COLO668 (cell line): ENCODE measurements around the gene SLC7A7.
"Not testable (repeated sequence)": the region's sequence is repeated elsewhere in the genome, so short reads cannot be mapped to it uniquely, and the experiment has no call there.

ENCODE experiments used
- DNase-seq: peaks from one replicate; lab custom pipeline; 2025; ENCODE audit not compliant: unreplicated experiment; lab: John Stamatoyannopoulos, UW

Gene SLC7A7

DNA sequence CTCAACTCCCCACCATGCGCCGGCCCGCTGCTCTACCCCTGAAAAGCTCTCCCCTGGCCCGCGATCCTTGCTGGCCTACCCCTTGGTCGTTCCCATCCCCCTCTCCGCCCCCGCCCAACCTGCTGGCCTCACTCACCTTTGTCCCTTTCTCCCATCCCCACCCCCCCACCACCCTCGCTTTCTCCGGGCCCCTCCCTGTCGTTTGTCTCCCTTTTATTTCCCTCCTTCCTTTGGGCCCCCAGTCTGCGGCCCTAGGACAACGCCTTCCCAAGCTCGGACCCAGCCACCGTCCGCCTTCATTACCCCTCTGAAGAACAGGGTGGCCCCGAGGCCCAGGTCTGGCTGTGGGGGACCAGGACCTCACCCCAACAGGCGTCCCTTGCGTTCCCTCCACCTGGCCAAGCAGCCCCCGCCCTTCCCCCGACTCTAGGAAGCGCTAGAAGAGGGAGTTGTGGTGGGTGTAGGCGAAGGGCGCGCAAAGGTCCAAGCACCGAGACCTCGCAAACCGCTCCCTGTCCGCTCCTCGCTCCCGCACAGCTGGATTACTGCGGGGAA lies 6.9 kb upstream of the SLC7A7 start:
- DNase-seq, result no peak

DNA sequence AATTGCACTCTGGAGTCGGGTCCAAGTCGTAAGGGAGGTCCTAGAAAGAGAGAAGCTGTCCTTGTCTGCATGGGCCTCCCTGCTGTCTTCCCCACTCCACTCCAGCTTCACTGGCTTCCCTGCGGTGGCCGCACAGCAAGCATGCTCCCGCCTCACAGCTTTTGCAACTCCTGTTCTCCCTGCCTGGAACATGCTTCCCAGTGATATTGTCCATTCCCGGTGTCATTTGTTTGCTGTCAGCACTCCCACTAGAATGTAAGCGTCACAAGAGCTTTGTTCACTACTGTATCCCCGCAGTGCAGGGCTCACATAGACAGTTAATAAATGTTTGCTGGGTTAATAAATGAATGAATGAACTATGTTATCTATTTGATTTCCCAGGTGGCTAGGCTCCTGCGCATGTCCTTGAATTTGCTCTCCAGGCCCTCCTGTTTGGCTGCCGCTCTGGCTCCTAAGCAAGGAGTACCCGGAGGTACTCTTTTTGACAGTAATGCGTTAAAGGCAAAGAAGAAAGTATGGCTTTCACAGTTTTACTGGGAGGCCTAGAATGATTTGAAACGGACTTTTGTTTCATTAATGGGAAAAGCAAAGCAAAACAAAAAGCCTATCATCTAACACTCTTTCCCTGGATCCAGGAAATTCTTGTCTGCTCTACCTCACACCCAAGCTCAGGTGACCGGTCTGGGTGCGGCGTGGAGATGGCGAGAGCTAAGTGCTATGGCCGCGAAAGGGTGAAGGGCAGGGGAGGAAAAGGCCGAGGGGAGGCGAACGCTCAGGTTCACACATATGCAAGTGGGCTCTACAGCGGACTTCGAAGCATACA lies 6.2 kb upstream of the SLC7A7 start:
- DNase-seq, result no peak

DNA sequence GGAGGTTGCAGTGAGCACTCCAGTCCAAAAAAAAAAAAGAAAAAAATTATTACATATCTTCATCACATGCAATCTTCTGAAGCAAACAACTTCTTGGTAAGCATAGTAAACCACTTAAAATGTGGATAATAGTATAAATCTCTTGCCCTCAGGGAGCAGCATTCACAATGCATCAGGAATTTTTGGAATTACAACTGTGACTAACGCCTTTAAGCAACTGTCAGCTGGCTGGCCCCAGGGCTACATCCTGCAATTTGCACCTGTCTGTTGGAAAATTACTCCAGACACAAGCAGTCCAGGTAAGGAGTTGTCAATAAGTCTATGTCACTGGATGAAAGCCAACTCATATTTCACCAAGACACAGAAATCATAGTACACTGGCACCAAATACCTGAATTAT lies 5.5 kb upstream of the SLC7A7 start:
- DNase-seq, result no peak

DNA sequence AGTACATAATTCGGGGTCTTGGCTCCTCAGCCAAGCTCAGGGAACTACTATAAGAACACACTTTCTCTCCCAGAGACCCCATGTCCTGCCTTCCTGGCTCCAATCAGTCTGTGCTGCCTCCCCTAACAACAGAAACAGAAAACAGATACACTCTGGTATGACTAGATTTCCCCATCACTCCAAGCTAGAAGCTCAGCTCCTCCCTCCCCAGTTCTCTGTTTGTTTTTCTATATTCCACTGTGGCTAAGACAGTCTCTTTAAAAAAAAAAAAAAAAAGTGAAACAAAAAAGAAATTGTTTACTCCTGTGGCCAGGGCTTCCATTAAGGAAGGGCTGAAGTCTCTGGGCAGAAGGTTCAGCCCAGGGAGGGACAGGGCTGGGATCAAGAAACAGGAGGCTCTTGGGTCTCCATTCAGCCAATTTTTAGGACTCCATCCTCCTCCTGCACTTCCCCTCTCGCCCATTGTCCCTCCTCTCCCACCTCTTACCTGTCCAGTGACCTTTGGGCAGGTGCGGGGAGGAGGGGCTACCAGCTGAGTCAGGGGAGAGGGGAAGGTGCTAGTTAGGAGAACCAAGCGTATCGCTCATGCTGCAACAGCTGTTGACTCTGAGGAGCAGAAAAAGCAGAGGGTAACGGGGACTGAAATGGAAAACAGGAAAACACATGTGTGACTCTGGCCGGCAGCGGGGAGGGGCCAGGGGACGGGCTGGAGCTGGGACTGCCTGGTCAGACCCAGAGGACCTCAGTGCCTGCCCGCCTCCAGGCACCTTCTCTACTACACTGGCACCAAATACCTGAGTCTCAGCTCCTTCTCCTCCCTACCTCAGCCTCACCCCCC lies 4.1 kb upstream of the SLC7A7 start:
- no peak for DNase-seq

DNA sequence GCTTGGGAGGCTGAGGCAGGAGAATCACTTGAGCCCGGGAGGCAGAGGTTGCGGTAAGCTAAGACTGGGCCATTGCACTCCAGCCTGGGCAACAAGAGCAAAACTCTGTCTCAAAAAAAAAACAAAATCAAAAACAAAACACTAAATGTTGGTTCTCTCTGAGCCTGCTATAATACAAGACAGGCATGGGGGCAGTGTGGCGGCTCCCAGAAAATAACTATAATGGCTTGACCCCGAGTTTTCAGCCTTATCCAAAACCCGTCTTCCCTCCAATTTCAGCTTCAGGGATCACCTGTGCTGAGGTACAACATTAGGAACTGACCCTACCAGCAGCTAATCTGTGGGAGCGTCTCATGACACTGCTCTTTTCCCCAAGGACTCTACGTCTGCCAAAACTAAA lies 862 bp downstream of the SLC7A7 start:
- no peak for DNase-seq

DNA sequence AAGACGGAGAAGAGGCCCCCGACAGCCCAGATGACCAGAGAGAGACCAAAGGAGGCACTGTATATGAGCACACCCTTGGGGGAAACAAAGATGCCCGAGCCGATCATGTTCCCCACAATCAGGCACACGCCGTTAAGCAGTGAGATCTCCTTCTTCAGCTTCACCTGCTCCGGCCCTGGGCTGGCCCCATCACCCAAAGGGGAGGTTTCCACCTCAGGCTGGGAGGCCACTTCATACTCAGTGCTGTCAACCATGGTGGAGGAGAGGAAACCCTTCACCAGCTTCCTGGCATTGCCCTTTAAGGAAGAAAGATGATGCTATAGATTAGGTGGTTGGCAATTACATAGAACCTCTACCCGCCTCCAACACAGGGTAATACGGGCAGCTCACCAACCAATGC lies 2.1 kb downstream of the SLC7A7 start:
- no peak for DNase-seq

DNA sequence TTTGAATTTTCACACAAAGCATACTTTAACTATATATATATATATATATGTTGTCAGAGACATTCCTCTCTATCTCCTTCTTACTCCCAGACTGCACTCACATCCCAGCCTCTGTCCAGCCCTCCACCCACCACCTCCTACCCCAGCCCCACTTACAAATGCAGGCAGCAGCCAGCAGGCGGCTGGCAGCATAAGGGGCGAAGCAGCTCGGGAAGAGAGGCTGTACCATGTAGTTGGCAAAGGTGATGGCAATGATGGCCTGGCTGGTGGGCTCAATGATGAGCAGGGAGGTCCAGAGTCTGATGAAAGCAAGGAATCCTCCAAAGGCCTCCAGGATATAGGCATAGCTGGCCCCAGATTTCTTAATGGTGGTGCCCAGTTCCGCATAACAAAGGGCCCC lies 2.5 kb downstream of the SLC7A7 start:
- no peak for DNase-seq

DNA sequence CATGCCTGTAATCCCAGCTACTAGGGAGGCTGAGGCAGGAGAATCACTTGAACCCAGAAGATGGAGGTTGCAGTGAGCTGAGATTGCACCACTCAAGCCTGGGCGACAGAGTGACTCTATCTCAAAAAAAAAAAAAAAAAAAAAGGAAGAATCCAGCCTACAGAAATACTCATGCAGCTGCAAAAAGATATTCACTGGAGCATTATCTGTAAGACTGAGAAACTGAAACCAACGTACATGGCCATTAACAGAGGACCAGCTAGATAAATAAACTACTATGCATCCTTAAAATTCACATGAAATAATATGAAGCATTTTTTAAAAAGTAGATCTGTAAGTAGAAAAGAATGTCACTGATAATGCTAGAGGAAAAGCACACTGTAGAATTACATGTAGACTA lies 3.5 kb downstream of the SLC7A7 start:
- DNase-seq, result no peak

DNA sequence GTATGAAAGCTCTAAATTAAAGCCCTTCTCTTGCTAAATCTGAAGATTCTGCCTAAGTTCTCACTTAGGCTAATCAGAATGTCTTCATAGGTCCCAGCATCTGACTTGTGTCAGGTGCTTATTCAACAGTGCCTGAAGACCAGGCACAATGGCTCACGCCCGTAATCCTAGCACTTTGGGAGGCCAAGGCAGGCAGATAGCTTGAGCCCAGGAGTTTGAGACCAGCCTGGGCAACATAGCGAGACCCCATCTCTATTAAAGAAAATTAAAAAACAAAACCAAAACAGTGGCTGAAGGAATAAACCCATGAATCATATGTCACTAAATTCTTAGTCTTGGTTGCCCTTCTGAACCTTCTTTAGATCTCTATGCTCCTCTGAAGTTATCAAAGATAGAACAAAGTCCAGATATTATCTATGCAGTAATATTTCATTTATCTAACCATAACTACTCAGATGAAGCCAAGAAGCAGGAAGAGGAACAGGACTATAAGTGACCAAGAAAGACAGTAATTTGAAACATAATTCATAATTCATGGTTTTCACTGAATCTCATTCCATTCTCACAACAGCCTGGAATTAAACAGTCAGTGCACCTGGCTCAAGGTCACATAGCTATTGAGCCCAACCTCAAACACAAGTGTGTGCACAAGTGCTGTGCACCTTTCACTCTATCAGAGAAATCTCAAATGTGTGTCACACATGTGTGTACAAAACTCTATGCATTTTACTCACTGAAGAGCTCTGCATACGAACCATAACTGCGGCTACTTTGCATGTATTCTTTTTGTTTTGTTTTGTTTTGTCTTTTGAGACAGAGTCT lies 6.6 kb downstream of the SLC7A7 start:
- DNase-seq, result no peak

DNA sequence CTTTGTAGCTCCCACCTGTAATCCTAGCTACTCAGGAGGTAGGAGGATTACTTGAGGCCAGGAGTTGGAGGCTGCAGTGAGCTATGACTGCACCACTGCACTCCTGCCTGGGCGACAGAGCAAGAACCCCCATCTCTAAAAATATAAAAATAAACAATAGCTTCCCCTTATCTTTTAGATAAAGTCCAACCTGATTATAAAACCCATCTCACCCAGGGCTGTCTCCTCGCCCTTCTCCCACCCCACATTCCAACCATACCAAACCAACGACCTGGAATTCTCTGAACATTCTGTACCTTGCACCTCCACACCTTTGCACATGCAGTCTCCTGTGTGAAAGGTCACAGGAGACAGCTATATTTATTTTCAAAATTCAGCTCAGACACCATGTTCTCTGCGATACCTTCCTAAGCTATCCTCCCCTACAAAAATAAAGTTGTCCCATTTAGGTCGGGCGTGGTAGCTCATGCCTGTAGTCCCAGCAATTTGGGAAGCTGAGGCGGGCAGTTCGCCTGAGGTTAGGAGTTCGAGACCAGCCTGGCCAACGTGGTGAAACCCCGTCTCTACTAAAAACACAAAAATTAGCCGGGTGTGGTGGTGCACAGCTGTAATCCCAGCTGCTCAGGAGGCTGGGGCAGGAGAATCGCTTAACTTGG lies 7.7 kb downstream of the SLC7A7 start:
- no peak for DNase-seq

DNA sequence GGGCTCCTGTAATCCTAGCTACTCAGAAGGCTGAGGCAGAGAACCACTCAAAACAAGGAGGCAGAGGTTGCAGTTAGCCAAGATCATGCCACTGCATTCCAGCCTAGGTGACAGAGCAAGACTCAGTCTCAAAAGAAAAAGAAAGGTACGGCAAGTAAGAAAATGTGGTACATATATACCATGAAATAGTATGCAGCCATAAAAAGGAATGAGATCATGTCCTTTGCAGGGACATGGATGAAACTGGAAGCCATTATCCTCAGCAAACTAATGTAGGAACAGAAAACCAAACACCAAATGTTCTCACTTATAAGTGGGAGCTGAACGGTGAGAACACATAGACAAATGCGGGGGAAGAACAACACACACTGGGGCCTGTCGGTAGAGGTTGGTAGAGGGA lies 10.0 kb downstream of the SLC7A7 start:
- DNase-seq, result not testable (repeated sequence)

DNA sequence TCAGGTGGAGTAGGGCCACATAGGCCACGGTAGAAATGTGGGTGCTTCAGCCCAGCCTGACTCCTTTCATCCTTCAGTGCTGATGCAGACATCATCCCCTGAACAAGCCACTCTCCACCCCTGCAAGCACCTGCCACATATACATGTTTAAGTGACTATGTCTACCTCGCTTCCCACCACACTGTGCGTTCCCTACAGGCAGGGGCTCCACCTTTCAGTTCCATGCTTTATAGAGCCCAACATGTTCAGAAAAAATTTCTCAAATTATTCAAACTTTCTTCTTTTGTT lies 11.6 kb downstream of the SLC7A7 start:
- no peak for DNase-seq

DNA sequence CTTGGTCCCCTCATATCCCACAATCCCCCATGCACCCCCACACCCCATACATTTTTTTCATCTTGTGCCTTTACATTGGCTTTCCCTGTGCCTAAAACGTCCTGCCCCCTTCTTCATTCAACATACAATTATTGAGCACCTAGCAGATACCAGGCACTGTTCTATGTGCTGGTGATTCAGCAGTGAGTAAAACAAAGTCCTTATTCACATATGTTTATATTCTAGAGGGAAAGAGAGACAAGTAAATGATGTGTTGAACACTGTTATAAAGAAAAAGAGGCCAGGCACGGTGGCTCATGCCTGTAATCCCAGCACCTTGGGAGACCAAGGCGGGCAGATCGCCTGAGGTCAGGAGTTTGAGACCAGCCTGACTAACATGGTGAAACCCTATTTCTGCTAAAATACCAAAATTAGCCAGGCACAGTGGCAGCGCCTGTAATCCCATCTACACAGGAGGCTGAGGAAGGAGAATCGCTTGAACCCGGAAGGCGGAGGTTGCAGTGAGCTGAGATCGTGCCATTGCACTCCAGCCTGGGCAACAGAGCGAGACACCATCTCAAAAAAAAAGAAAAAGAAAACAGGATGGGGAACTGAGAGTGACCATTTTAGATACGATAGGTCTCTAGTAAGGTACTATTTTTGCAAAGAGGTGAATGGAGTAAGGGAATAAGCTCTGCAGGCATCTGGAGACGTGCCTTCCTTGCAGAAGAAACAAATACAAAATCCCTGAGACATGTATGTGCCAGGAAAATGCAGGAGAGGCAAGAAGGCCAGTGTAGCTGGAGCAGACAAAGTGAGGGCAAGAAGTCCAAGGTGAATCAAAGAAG lies 12.2 kb downstream of the SLC7A7 start:
- DNase-seq, result no peak

DNA sequence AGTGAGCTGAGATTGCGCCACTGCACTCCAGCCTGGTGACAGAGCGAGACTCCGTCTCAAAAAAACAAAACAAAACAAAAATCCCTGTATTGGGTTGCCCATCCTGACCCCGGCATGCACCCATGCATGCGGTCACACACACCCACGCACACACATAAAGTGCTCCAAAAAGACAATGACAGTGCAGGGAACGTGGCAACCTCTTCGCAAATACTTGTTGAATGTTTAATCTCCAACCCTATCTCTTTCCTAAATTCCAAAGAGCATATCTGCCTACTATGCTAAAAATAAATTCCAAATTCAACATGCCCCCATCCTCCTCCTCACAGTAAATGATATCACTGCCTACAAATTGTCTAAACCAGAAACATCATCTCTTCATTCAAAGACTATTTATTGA lies 13.5 kb downstream of the SLC7A7 start:
- DNase-seq, result no peak

DNA sequence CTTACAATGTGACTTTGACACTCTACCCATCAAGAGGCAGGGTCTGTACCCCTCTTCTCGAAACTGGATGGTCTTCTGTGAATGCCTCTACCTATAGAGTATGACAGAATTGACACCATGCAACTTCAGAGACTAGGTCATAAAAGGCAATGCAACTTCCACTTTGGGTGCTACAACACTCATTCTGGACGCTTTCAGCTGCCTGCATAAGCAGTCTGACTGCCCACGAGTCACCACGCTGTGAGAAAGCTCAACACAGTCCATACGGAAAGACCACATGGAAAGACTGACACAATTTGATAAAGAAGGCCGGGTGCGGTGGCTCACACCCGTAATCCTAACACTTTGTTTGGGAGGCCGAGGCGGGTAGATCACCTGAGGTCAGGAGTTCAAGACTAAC lies 14.9 kb downstream of the SLC7A7 start:
- no peak for DNase-seq

DNA sequence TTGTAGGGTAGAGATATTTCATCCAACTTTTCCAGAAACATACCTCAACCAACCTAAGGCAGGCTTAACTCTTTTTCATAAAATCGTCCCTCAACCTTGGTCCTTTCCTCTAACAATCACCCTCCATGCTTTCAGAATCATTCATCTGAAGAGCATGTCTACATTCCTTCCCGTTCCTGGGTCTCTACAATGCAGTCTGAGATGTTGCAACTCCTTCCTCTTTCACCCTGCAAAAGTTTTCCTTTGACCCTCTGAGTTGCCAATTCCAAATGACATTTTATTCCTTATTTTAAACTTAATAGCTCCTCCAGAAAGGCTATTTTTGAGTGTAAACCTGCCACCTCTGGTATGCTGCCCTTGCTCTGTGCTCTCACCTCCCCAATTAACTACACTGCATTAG lies 16.7 kb downstream of the SLC7A7 start:
- DNase-seq, result no peak

DNA sequence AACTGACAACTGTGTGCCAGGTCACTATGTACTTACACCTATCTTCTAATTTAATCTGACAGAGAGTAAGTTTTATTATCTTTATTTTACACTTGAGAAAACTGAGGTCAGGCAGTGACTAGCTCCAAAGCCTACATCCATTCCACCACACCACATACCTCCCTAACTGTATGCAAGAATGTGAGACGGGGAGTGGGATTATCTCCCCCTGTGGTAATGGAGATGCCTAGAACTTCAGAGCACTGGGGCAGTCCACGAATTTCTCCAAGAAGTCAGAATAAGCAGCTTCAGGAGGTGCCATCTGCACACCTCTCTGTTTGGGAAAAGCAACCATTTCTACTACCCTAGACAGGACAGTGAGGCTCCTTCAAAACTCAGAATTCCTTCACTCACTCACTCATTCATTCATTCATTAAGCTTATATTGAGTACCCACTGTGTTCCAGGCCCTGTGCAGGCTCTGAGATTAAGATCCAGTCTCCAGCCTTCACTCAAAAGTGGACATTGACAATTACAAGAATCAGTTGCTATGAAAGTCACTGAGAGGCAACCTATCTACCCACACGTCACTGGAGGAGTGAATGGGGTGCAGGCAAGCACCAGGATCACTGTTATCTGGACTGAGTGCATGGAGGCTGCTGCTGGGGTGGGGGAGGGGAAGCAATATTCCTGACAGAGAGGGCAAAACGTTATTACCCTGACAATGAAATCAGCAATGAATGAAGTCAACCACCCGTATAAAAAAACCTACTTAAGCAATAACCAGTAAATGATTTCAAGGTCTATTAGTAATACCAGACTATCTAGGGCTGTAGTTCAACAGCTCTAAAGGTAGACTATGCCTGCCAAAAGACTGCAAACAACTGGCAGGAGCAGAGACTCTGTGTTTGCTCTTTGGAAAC lies 18.0 kb downstream of the SLC7A7 start:
- no peak for DNase-seq

DNA sequence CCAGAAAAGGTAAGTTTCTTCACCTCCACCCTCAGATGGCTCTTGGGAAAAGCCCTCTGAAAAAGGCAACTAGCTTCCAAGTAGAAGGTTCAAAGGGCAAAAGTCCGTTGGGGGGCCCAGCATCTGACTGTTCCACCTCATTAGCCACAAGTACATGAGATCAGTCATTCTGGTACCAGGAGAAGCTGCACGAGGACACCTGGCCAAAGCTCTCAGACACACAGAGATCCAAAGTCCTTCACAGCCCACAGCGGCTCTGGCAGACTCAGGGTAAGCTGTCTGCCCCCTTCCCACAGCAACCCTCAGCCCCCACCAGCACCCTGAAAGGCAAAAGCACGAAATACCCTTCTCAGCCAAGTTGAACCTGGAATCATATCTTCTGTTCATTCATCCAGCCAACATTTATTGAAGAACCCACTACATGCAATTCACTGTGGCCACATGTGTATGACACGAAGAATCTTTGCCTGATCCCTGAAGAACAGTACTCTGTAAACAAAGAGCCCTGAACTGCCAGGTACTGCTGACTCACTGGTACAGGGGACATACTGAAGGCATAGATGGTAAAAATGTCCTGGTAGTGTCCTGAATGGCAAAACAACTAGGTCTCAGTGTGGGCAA lies 19.0 kb downstream of the SLC7A7 start:
- DNase-seq, result no peak

DNA sequence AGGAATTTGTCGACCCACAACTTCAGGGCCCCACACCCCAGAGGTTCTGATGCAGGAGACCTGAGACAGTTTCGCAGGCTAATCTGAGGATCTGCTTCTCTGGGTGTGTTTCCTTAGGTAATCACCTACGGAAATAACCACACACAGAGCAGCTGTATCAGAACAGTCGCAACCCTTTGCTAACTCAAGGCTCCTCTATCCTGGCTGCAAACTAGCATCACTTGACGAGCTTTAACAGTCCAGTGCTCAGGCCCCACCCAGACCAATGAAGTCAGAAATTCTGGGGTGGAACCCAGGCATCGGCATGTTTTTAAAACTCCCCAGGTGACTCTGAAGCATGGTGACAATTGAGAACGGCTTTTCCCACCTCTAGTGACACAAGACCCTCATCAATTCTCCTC lies 20.7 kb downstream of the SLC7A7 start:
- DNase-seq, result no peak
